ENCODE measurements around the gene SHTN1.

- TF ChIP-seq, protein P1, sequence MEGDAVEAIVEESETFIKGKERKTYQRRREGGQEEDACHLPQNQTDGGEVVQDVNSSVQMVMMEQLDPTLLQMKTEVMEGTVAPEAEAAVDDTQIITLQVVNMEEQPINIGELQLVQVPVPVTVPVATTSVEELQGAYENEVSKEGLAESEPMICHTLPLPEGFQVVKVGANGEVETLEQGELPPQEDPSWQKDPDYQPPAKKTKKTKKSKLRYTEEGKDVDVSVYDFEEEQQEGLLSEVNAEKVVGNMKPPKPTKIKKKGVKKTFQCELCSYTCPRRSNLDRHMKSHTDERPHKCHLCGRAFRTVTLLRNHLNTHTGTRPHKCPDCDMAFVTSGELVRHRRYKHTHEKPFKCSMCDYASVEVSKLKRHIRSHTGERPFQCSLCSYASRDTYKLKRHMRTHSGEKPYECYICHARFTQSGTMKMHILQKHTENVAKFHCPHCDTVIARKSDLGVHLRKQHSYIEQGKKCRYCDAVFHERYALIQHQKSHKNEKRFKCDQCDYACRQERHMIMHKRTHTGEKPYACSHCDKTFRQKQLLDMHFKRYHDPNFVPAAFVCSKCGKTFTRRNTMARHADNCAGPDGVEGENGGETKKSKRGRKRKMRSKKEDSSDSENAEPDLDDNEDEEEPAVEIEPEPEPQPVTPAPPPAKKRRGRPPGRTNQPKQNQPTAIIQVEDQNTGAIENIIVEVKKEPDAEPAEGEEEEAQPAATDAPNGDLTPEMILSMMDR (IDR thresholded peaks at IDR 0.05) = no peak
- TF ChIP-seq POLR2AphosphoS5 (IDR thresholded peaks at IDR 0.05) = no peak
These were observed 19.4 kb downstream of the SHTN1 start for GRCh38 chr10:116985611-116986010.

Measured in stomach (tissue), 4 donors.